Testis (tissue), 2 donors: ENCODE measurements around the gene FBXO11.

ENCODE experiments used
- CTCF ChIP-seq, 3 experiments: fragments of 450-650 bp in 2 of 3; fragments of 200-600 bp in 1 of 3; sonication (generic) in 1 of 3; IDR thresholded peaks; one replicate each; pipeline ENCODE4 v1.5.1; 2016 to 2019; ENCODE audit warnings: antibody characterized with exemption in 3 of 3, mild to moderate bottlenecking in 2 of 3, moderate library complexity in 1 of 3
- POLR2A ChIP-seq: fragments of 450-650 bp; IDR thresholded peaks from one replicate; pipeline ENCODE4 v1.6.1; 2017; ENCODE audit warnings: antibody characterized with exemption, mild to moderate bottlenecking, moderate library complexity

DNA sequence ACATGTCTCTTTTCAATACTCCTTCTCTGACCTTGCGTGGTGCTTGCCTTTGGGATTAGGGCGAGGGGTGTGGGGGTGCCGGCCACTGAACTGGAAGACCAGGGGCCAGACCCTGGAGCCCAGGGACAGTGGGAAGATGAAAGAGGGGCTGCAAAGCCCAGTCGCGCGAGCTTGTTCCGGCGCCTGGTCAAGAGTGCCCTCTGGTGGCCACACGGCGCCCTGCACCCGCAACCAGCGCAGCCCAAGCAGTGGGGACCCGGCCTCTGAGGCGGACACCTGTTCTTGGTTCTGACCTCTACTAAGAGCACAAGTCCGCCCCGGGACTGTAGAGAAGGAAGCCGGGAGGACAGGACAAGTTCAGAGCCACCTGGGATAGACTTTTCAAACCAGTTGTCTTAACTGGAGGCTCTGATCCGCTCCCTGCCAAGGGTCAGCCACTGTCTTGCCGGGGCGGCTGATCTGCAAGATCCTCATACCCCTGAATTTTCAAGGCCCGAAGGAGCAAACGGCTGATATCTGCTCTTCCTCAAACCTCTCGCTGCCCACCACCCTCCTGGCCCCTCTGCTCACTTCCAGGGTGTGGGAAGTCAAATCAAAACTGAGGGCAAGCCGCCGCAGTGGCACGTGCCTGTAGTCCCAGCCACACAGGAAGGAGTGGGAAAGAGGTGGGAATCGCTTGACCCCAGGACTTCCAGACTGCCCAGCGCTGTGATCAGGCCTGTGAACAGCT, 138.3 kb downstream of the FBXO11 start:
- no peak for TF ChIP-seq POLR2A
- peak; percentile 94 to 99 (median 95) for TF ChIP-seq CTCF (IDR thresholded peaks at IDR 0.05)
